Measurements from ENCODE around the gene PCSK5. TPM values are rescaled to one million over a fixed set of nuclear protein-coding genes. Genes with fewer than 3 reads are reported as not detected.

PCSK5 gene
- polyA plus RNA-seq, 1 donor from 2014 or later = 1.7 TPM

- no peak overlapping the region for H3K4me2 ChIP-seq (ENCODE audit: low read length)
- no peak overlapping the region for H3K27ac ChIP-seq (ENCODE audit: low read length)
- H3F3A ChIP-seq (ENCODE audit: insufficient read depth, low read length, poor library complexity, severe bottlenecking) = no peaks in the 10 kb centered on the region
- H4K20me1 ChIP-seq (ENCODE audit: insufficient read depth) = no peaks in the 10 kb centered on the region
- H2AFZ ChIP-seq (ENCODE audit: low read depth, low read length) = no peak overlapping the region
- no peaks in the 10 kb centered on the region for H3K9me3 ChIP-seq (ENCODE audit: low read length)
- H3K36me3 ChIP-seq (ENCODE audit: insufficient read depth, low read length) = no peaks in the 10 kb centered on the region
- H3K4me3 ChIP-seq (ENCODE audit: low read length) = no peak overlapping the region
- no peaks in the 10 kb centered on the region for H3K79me2 ChIP-seq (replicated peaks; ENCODE audit: insufficient read depth, low read length)
- TF ChIP-seq CTCF (IDR thresholded peaks at IDR 0.05; ENCODE audit: poor library complexity, severe bottlenecking) = no peak
- TF ChIP-seq RAD21 (conservative IDR thresholded peaks at IDR 0.05) = no peak
- TF ChIP-seq MXI1 (conservative IDR thresholded peaks at IDR 0.05; ENCODE audit: poor library complexity, severe bottlenecking) = no peak
- no peak for TF ChIP-seq REST (IDR thresholded peaks at IDR 0.05; ENCODE audit: borderline replicate concordance)
- no peak for TF ChIP-seq POLR2AphosphoS5 (IDR thresholded peaks at IDR 0.05)
- no peak for TF ChIP-seq TAF1 (IDR thresholded peaks at IDR 0.05; ENCODE audit: low read depth)
- no peak for TF ChIP-seq EZH2 (IDR thresholded peaks at IDR 0.05; ENCODE audit: borderline replicate concordance, insufficient read depth, low read length, poor library complexity, severe bottlenecking)
- no peaks in the 10 kb centered on the region for H3K9me2 ChIP-seq (ENCODE audit: insufficient read depth, low read length)
- H3K9ac ChIP-seq (ENCODE audit: low read length) = no peak overlapping the region
- H3K27me3 ChIP-seq (ENCODE audit: insufficient read depth, low read depth, low read length) = no peaks in the 10 kb centered on the region
Measured at GRCh38 chr9:76404401-76404800, 513.9 kb downstream of the PCSK5 start.

GRCh38 chr9:76405340-76405739 lies 514.9 kb downstream of the PCSK5 start:
- H3K27me3 ChIP-seq (ENCODE audit: insufficient read depth, low read depth, low read length) = no peaks in the 10 kb centered on the region
- no peaks in the 10 kb centered on the region for H3F3A ChIP-seq (ENCODE audit: insufficient read depth, low read length, poor library complexity, severe bottlenecking)
- no peaks in the 10 kb centered on the region for H4K20me1 ChIP-seq (ENCODE audit: insufficient read depth)
- H2AFZ ChIP-seq (ENCODE audit: low read depth, low read length) = no peak overlapping the region
- no peaks in the 10 kb centered on the region for H3K79me2 ChIP-seq (replicated peaks; ENCODE audit: insufficient read depth, low read length)
- H3K27ac ChIP-seq (ENCODE audit: low read length) = peak overlapping the region; percentile 44
- H3K9me3 ChIP-seq (ENCODE audit: low read length) = no peaks in the 10 kb centered on the region
- H3K36me3 ChIP-seq (ENCODE audit: insufficient read depth, low read length) = no peaks in the 10 kb centered on the region
- no peak overlapping the region for H3K4me3 ChIP-seq (ENCODE audit: low read length)
- H3K9ac ChIP-seq (ENCODE audit: low read length) = no peak overlapping the region
- H3K4me2 ChIP-seq (ENCODE audit: low read length) = peak overlapping the region; percentile 7
- H3K9me2 ChIP-seq (ENCODE audit: insufficient read depth, low read length) = no peaks in the 10 kb centered on the region
- TF ChIP-seq EP300 (conservative IDR thresholded peaks at IDR 0.05; ENCODE audit: poor library complexity, severe bottlenecking) (peak; percentile 51), SMC3 (conservative IDR thresholded peaks at IDR 0.05; ENCODE audit: poor library complexity) (no peak)

- H3K9ac ChIP-seq (ENCODE audit: low read length) = no peak overlapping the region
- peak overlapping the region; percentile 44 for H3K27ac ChIP-seq (ENCODE audit: low read length)
- no peaks in the 10 kb centered on the region for H3F3A ChIP-seq (ENCODE audit: insufficient read depth, low read length, poor library complexity, severe bottlenecking)
- TF ChIP-seq EP300 (conservative IDR thresholded peaks at IDR 0.05; ENCODE audit: poor library complexity, severe bottlenecking) (no peak), EZH2 (IDR thresholded peaks at IDR 0.05; ENCODE audit: borderline replicate concordance, insufficient read depth, low read length, poor library complexity, severe bottlenecking) (no peak), REST (IDR thresholded peaks at IDR 0.05; ENCODE audit: borderline replicate concordance) (no peak)
- H3K36me3 ChIP-seq (ENCODE audit: insufficient read depth, low read length) = no peaks in the 10 kb centered on the region
- H3K9me3 ChIP-seq (ENCODE audit: low read length) = no peaks in the 10 kb centered on the region
- no peak overlapping the region for H3K4me3 ChIP-seq (ENCODE audit: low read length)
- H3K9me2 ChIP-seq (ENCODE audit: insufficient read depth, low read length) = no peaks in the 10 kb centered on the region
- H3K27me3 ChIP-seq (ENCODE audit: insufficient read depth, low read depth, low read length) = no peaks in the 10 kb centered on the region
- no peak overlapping the region for H3K4me2 ChIP-seq (ENCODE audit: low read length)
- no peaks in the 10 kb centered on the region for H4K20me1 ChIP-seq (ENCODE audit: insufficient read depth)
- no peak overlapping the region for H2AFZ ChIP-seq (ENCODE audit: low read depth, low read length)
- no peaks in the 10 kb centered on the region for H3K79me2 ChIP-seq (replicated peaks; ENCODE audit: insufficient read depth, low read length)
Measured at GRCh38 chr9:76405868-76406267, 515.4 kb downstream of the PCSK5 start.

Measured in neural cell (in vitro differentiated cells).